DND-41 (cell line): ENCODE data around the gene ST3GAL6.

Source experiments
- ATAC-seq: fragments of 200-7000 bp; cut with Tn5 transposase; 3 replicates; pipeline ENCODE4 v1.9.1; 2021; ENCODE audit warnings: low read depth; ENCODE audit not compliant: insufficient read depth
- DNase-seq: peaks from one replicate; pipeline ENCODE4 v3.0.0-alpha.2; 2020
- H2AFZ ChIP-seq: 2 replicates; pipeline ENCODE4 v1.6.0; 2012; ENCODE audit warnings: low read depth, low read length
- H3K27ac ChIP-seq: 2 replicates; pipeline ENCODE4 v1.5.1; 2012; ENCODE audit warnings: low read length, inconsistent platforms
- H3K27me3 ChIP-seq: fragments of 200-600 bp; sonication (generic); 2 replicates; pipeline ENCODE4 v1.6.0; 2012; ENCODE audit warnings: low read length, mild to moderate bottlenecking, inconsistent platforms; ENCODE audit not compliant: insufficient read depth, poor library complexity
- H3K36me3 ChIP-seq: 2 replicates; pipeline ENCODE4 v1.5.1; 2012; ENCODE audit warnings: low read length, inconsistent platforms; ENCODE audit not compliant: insufficient read depth
- H3K4me1 ChIP-seq: 2 replicates; pipeline ENCODE4 v1.5.1; 2012; ENCODE audit warnings: mild to moderate bottlenecking, low read length; ENCODE audit not compliant: insufficient read depth
- H3K4me2 ChIP-seq: 2 replicates; pipeline ENCODE4 v1.6.0; 2012; ENCODE audit warnings: mild to moderate bottlenecking, moderate library complexity, low read length, inconsistent platforms; ENCODE audit not compliant: insufficient read depth
- H3K4me3 ChIP-seq, 2 experiments: fragments of 200-600 bp in 1 of 2; shearing (Covaris generic) in 1 of 2; 2 replicates each; pipeline ENCODE4 v1.5.1; 2012 to 2016; ENCODE audit warnings: inconsistent platforms in 2 of 2, low read length in 2 of 2, mild to moderate bottlenecking in 2 of 2, low read depth in 1 of 2, moderate library complexity in 1 of 2
- H3K79me2 ChIP-seq: 2 replicates; pipeline ENCODE4 v1.6.0; 2012; ENCODE audit warnings: low read length, inconsistent platforms; ENCODE audit not compliant: insufficient read depth
- H3K9ac ChIP-seq: 2 replicates; pipeline ENCODE4 v1.6.0; 2012; ENCODE audit warnings: low read depth, mild to moderate bottlenecking, inconsistent platforms, low read length, moderate library complexity
- H3K9me3 ChIP-seq: 2 replicates; pipeline ENCODE4 v1.5.1; 2012; ENCODE audit warnings: low read length, moderate library complexity, mild to moderate bottlenecking, inconsistent platforms; ENCODE audit not compliant: insufficient read depth, severe bottlenecking
- H4K20me1 ChIP-seq: 2 replicates; pipeline ENCODE4 v1.6.0; 2012; ENCODE audit warnings: low read length; ENCODE audit not compliant: insufficient read depth
- CTCF ChIP-seq: IDR thresholded peaks from 2 replicates; pipeline ENCODE4 v1.5.1; 2012; ENCODE audit warnings: borderline replicate concordance, low read length, moderate library complexity, mild to moderate bottlenecking; ENCODE audit not compliant: poor library complexity, severe bottlenecking; ENCODE audit errors: extremely low read depth
- EZH2 ChIP-seq: IDR thresholded peaks from 3 replicates; pipeline ENCODE4 v1.6.1; 2012; ENCODE audit warnings: borderline replicate concordance, low read depth, mild to moderate bottlenecking, moderate library complexity, low read length, inconsistent platforms; ENCODE audit not compliant: severe bottlenecking

ST3GAL6 gene

GRCh38 chr3:98734735-98735134, 28.4 kb upstream of the ST3GAL6 start:
- Histone ChIP-seq H3K4me1 (peaks cover 33% of the 10 kb centered on the region), H3K36me3 (no peaks in the 10 kb centered on the region), H4K20me1 (no peaks in the 10 kb centered on the region), H3K9ac (no peak overlapping the region), H3K27me3 (no peaks in the 10 kb centered on the region), H2AFZ (no peak overlapping the region), H3K79me2 (peaks cover 39% of the 10 kb centered on the region), H3K27ac (no peak overlapping the region), H3K4me2 (peak overlapping the region; percentile 74), H3K9me3 (no peaks in the 10 kb centered on the region), H3K4me3 (no peak overlapping the region)
- no peak for DNase-seq
- TF ChIP-seq EZH2 (no peak), CTCF (no peak)
- ATAC-seq: no peak

GRCh38 chr3:98735296-98735695, 27.8 kb upstream of the ST3GAL6 start:
- Histone ChIP-seq H3K9ac (no peak overlapping the region), H3K4me3 (no peak overlapping the region), H3K9me3 (no peaks in the 10 kb centered on the region), H3K27me3 (no peaks in the 10 kb centered on the region), H4K20me1 (no peaks in the 10 kb centered on the region), H2AFZ (no peak overlapping the region), H3K79me2 (peaks cover 39% of the 10 kb centered on the region), H3K27ac (no peak overlapping the region), H3K36me3 (no peaks in the 10 kb centered on the region), H3K4me2 (no peak overlapping the region), H3K4me1 (peaks cover 32% of the 10 kb centered on the region)
- ATAC-seq (no peak), DNase-seq (no peak)
- TF ChIP-seq CTCF (no peak), EZH2 (no peak)

- Histone ChIP-seq H3K4me2 (no peak overlapping the region), H3K27ac (no peak overlapping the region), H3K79me2 (peaks cover 39% of the 10 kb centered on the region), H3K9ac (no peak overlapping the region), H2AFZ (no peak overlapping the region), H3K36me3 (no peaks in the 10 kb centered on the region), H4K20me1 (no peaks in the 10 kb centered on the region), H3K4me1 (peaks cover 26% of the 10 kb centered on the region), H3K27me3 (no peaks in the 10 kb centered on the region), H3K9me3 (no peaks in the 10 kb centered on the region), H3K4me3 (no peak overlapping the region)
- TF ChIP-seq EZH2 (no peak), CTCF (no peak)
- DNase-seq (no peak), ATAC-seq (no peak)
Observed at GRCh38 chr3:98735761-98736269, 27.3 kb upstream of the ST3GAL6 start.

GRCh38 chr3:98737301-98737700, 25.8 kb upstream of the ST3GAL6 start:
- no peaks in the 10 kb centered on the region for H3K9me3 ChIP-seq
- H3K27me3 ChIP-seq: no peaks in the 10 kb centered on the region
- DNase-seq: no peak
- no peak overlapping the region for H3K4me3 ChIP-seq
- H2AFZ ChIP-seq: no peak overlapping the region
- H4K20me1 ChIP-seq: no peaks in the 10 kb centered on the region
- TF ChIP-seq CTCF (no peak), EZH2 (no peak)
- no peak overlapping the region for H3K9ac ChIP-seq
- H3K79me2 ChIP-seq: peaks cover 45% of the 10 kb centered on the region
- no peak overlapping the region for H3K4me2 ChIP-seq
- no peak for ATAC-seq
- H3K36me3 ChIP-seq: no peaks in the 10 kb centered on the region
- H3K4me1 ChIP-seq: peaks cover 15% of the 10 kb centered on the region
- no peak overlapping the region for H3K27ac ChIP-seq
